H9 (cell line): ENCODE data around the gene PNPLA1. TPM values are rescaled to one million over a fixed set of nuclear protein-coding genes. Genes with fewer than 3 reads are reported as not detected.

Source experiments
- DNase-seq: peaks from one replicate; pipeline ENCODE4 v3.0.0-alpha.2; 2017
- H2AFZ ChIP-seq: one replicate; pipeline ENCODE4 v1.6.1; 2013; ENCODE audit warnings: mild to moderate bottlenecking, low read length, control low read depth, moderate library complexity
- H2AK5ac ChIP-seq: 2 replicates; pipeline ENCODE4 v1.6.1; 2013; ENCODE audit warnings: low read length, control low read depth, mixed read lengths; ENCODE audit not compliant: insufficient read length
- H2BK120ac ChIP-seq: one replicate; pipeline ENCODE4 v1.6.1; 2013; ENCODE audit warnings: low read depth, mild to moderate bottlenecking, low read length, control low read depth, inconsistent platforms; ENCODE audit not compliant: poor library complexity, severe bottlenecking
- H2BK12ac ChIP-seq: 2 replicates; pipeline ENCODE4 v1.6.1; 2013; ENCODE audit warnings: low read length, control low read depth, mixed read lengths, low read depth; ENCODE audit not compliant: insufficient read length
- H2BK15ac ChIP-seq: 2 replicates; pipeline ENCODE4 v1.6.1; 2013; ENCODE audit warnings: low read depth, low read length, control low read depth
- H2BK20ac ChIP-seq: one replicate; pipeline ENCODE4 v1.6.1; 2013; ENCODE audit warnings: low read depth, mild to moderate bottlenecking, low read length, control low read depth, inconsistent platforms; ENCODE audit not compliant: poor library complexity, severe bottlenecking
- H2BK5ac ChIP-seq: 2 replicates; pipeline ENCODE4 v1.6.1; 2013; ENCODE audit warnings: low read length, control low read depth, mixed read lengths; ENCODE audit not compliant: insufficient read length
- H3K14ac ChIP-seq: 2 replicates; pipeline ENCODE4 v1.6.1; 2013; ENCODE audit warnings: low read length, control low read depth; ENCODE audit not compliant: insufficient read depth
- H3K18ac ChIP-seq: 2 replicates; pipeline ENCODE4 v1.6.1; 2013; ENCODE audit warnings: low read depth, mild to moderate bottlenecking, mixed read lengths, low read length, control low read depth; ENCODE audit not compliant: insufficient read length
- H3K23ac ChIP-seq: 2 replicates; pipeline ENCODE4 v1.6.1; 2013; ENCODE audit warnings: low read length, control low read depth, mixed read lengths, low read depth; ENCODE audit not compliant: insufficient read length
- H3K23me2 ChIP-seq: 2 replicates; pipeline ENCODE4 v1.6.1; 2013; ENCODE audit warnings: low read depth, mild to moderate bottlenecking, mixed read lengths, low read length, control low read depth; ENCODE audit not compliant: insufficient read length, poor library complexity, severe bottlenecking
- H3K27ac ChIP-seq: 2 replicates; pipeline ENCODE4 v1.5.1; 2013; ENCODE audit warnings: low read length, control low read depth, mixed read lengths, low read depth; ENCODE audit not compliant: insufficient read length
- H3K27me3 ChIP-seq: 2 replicates; pipeline ENCODE4 v1.6.1; 2013; ENCODE audit warnings: low read length, control low read depth, inconsistent platforms; ENCODE audit not compliant: insufficient read depth
- H3K4ac ChIP-seq: 2 replicates; pipeline ENCODE4 v1.6.1; 2013; ENCODE audit warnings: low read depth, mild to moderate bottlenecking, control low read depth, inconsistent platforms, low read length, moderate library complexity
- H3K4me1 ChIP-seq: 2 replicates; pipeline ENCODE4 v1.6.1; 2013; ENCODE audit warnings: low read length, control low read depth, inconsistent platforms; ENCODE audit not compliant: insufficient read depth
- H3K4me2 ChIP-seq: 2 replicates; pipeline ENCODE4 v1.6.1; 2013; ENCODE audit warnings: low read length, control low read depth, mixed read lengths; ENCODE audit not compliant: insufficient read length, insufficient read depth
- H3K56ac ChIP-seq: 2 replicates; pipeline ENCODE4 v1.6.1; 2013; ENCODE audit warnings: low read depth, mild to moderate bottlenecking, mixed read lengths, low read length, control low read depth; ENCODE audit not compliant: insufficient read length
- H3K79me1 ChIP-seq: 2 replicates; pipeline ENCODE4 v1.6.1; 2013; ENCODE audit warnings: low read depth, mild to moderate bottlenecking, moderate library complexity, low read length, control low read depth, inconsistent platforms; ENCODE audit not compliant: insufficient read depth, poor library complexity, severe bottlenecking
- H3K79me2 ChIP-seq: 2 replicates; pipeline ENCODE4 v1.6.1; 2013; ENCODE audit warnings: low read length, control low read depth, inconsistent platforms; ENCODE audit not compliant: insufficient read depth
- H3K9ac ChIP-seq: 2 replicates; pipeline ENCODE4 v1.6.1; 2013; ENCODE audit warnings: low read length, control low read depth, mixed read lengths; ENCODE audit not compliant: insufficient read length; ENCODE audit errors: extremely low read depth
- H3K9me3 ChIP-seq: one replicate; pipeline ENCODE4 v1.6.1; 2013; ENCODE audit warnings: low read depth, low read length, inconsistent platforms; ENCODE audit not compliant: control insufficient read depth
- H3T11ph ChIP-seq: one replicate; pipeline ENCODE4 v1.6.1; 2013; ENCODE audit warnings: mild to moderate bottlenecking, low read length, control low read depth, inconsistent platforms
- H4K20me1 ChIP-seq: one replicate; pipeline ENCODE4 v1.6.1; 2013; ENCODE audit not compliant: control insufficient read depth, insufficient read length, insufficient read depth
- H4K5ac ChIP-seq: 2 replicates; pipeline ENCODE4 v1.6.1; 2013; ENCODE audit warnings: low read depth, mild to moderate bottlenecking, mixed read lengths, low read length, control low read depth; ENCODE audit not compliant: insufficient read length
- H4K8ac ChIP-seq: replicated peaks from 2 replicates; pipeline ENCODE4 v1.6.1; 2013; ENCODE audit warnings: low read length, control low read depth, mixed read lengths, low read depth; ENCODE audit not compliant: insufficient read length
- H4K91ac ChIP-seq: 2 replicates; pipeline ENCODE4 v1.6.1; 2013; ENCODE audit warnings: low read depth, mild to moderate bottlenecking, moderate library complexity, mixed read lengths, low read length, control low read depth; ENCODE audit not compliant: insufficient read length
- H3K27ac Mint-ChIP-seq, 3 experiments: 2 replicates in 2 of 3; 3 replicates in 1 of 3; pipeline ENCODE4 v1.8.0; 2020 to 2021; ENCODE audit warnings: mixed read lengths in 3 of 3, mild to moderate bottlenecking in 1 of 3, moderate library complexity in 1 of 3
- H3K27me3 Mint-ChIP-seq: 2 replicates; pipeline ENCODE4 v1.8.0; 2021; ENCODE audit warnings: low read depth, mild to moderate bottlenecking, moderate library complexity, mixed read lengths
- H3K36me3 Mint-ChIP-seq, 3 experiments: 2 replicates in 2 of 3; 3 replicates in 1 of 3; pipeline ENCODE4 v1.8.0; 2020 to 2021; ENCODE audit warnings: low read depth in 3 of 3, mixed read lengths in 3 of 3; ENCODE audit not compliant: insufficient read depth in 1 of 3
- H3K4me1 Mint-ChIP-seq, 2 experiments: 2 replicates each; pipeline ENCODE4 v1.8.0; 2020; ENCODE audit warnings: mixed read lengths in 2 of 2
- H3K4me3 Mint-ChIP-seq, 2 experiments: 2 replicates in 1 of 2; 3 replicates in 1 of 2; pipeline ENCODE4 v1.8.0; 2020 to 2021; ENCODE audit warnings: mild to moderate bottlenecking in 2 of 2, mixed read lengths in 2 of 2, moderate library complexity in 1 of 2
- H3K9me3 Mint-ChIP-seq, 2 experiments: 2 replicates in 1 of 2; 3 replicates in 1 of 2; pipeline ENCODE4 v1.8.0; 2020; ENCODE audit warnings: mild to moderate bottlenecking in 2 of 2, mixed read lengths in 2 of 2, moderate library complexity in 1 of 2
- WGBS: extraction: QIAGEN DNeasy Blood & Tissue Kit; methylation state at CpG from one replicate; pipeline ENCODE4 v1.1.7; 2013; ENCODE audit warnings: missing lambda C conversion rate, low lambda C conversion rate, mixed read lengths; ENCODE audit not compliant: insufficient read length; ENCODE audit errors: extremely low coverage; 5-methylcytosine and 5-hydroxymethylcytosine counted together
- total RNA-seq: library from RNA; stranded (reverse); gene quantifications from 2 replicates; pipeline ENCODE4 v1.2.1, GENCODE V29; 2021
- TF ChIP-seq, protein P1 (sequence below): fragments of 200-600 bp; sonication (generic); conservative IDR thresholded peaks from 3 replicates; pipeline ENCODE4 v1.8.0; 2021; ENCODE audit warnings: antibody characterized with exemption, mild to moderate bottlenecking

Gene PNPLA1
- total RNA-seq, 1 experiment from 2014 or later, result 0.09 TPM

GRCh38 chr6:36283608-36284007 is 13.7 kb downstream of the PNPLA1 start:
- H3K79me2 ChIP-seq, result no peaks in the 10 kb centered on the region
- Mint-ChIP-seq H3K9me3 (no peaks in the 10 kb centered on the region; a peak in 1 of 5 replicates), H3K27me3 (peaks cover 42% of the 10 kb centered on the region), H3K4me1 (no peaks in the 10 kb centered on the region; a peak in 1 of 4 replicates), H3K27ac (no peak overlapping the region), H3K4me3 (no peak overlapping the region), H3K36me3 (no peaks in the 10 kb centered on the region)
- no peak overlapping the region for H2BK20ac ChIP-seq
- no peak overlapping the region for H4K91ac ChIP-seq
- no peak overlapping the region for H2BK5ac ChIP-seq
- H4K5ac ChIP-seq, result no peak overlapping the region
- H3K23ac ChIP-seq, result no peak overlapping the region
- H3K9me3 ChIP-seq, result no peaks in the 10 kb centered on the region
- no peak for DNase-seq
- H3K27me3 ChIP-seq, result no peaks in the 10 kb centered on the region
- H3K56ac ChIP-seq, result no peak overlapping the region
- H3K27ac ChIP-seq, result no peak overlapping the region
- no peaks in the 10 kb centered on the region for H4K20me1 ChIP-seq
- no peak overlapping the region for H3K4me2 ChIP-seq
- H2AFZ ChIP-seq, result no peak overlapping the region
- no CpG with 5 or more reads among the region's 1 CpG for WGBS
- H3K14ac ChIP-seq, result no peak overlapping the region
- H3K4ac ChIP-seq, result no peak overlapping the region
- no peak overlapping the region for H2BK120ac ChIP-seq
- H4K8ac ChIP-seq, result no peak overlapping the region
- H2BK15ac ChIP-seq, result no peak overlapping the region
- no peaks in the 10 kb centered on the region for H3K79me1 ChIP-seq
- H2AK5ac ChIP-seq, result no peak overlapping the region
- H3K18ac ChIP-seq, result no peak overlapping the region
- TF ChIP-seq, protein P1, sequence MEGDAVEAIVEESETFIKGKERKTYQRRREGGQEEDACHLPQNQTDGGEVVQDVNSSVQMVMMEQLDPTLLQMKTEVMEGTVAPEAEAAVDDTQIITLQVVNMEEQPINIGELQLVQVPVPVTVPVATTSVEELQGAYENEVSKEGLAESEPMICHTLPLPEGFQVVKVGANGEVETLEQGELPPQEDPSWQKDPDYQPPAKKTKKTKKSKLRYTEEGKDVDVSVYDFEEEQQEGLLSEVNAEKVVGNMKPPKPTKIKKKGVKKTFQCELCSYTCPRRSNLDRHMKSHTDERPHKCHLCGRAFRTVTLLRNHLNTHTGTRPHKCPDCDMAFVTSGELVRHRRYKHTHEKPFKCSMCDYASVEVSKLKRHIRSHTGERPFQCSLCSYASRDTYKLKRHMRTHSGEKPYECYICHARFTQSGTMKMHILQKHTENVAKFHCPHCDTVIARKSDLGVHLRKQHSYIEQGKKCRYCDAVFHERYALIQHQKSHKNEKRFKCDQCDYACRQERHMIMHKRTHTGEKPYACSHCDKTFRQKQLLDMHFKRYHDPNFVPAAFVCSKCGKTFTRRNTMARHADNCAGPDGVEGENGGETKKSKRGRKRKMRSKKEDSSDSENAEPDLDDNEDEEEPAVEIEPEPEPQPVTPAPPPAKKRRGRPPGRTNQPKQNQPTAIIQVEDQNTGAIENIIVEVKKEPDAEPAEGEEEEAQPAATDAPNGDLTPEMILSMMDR, result no peak
- no peaks in the 10 kb centered on the region for H3K23me2 ChIP-seq
- no peak overlapping the region for H3K9ac ChIP-seq
- H3T11ph ChIP-seq, result no peak overlapping the region
- H2BK12ac ChIP-seq, result no peak overlapping the region
- no peaks in the 10 kb centered on the region for H3K4me1 ChIP-seq
